ENCODE data around the gene PLCH2. TPM values are rescaled to one million over a fixed set of nuclear protein-coding genes. Genes with fewer than 3 reads are reported as not detected.

The PLCH2 gene
- total RNA-seq, 2 donors from 2014 or later: 6.9 to 7.1 TPM

GRCh38 chr1:2532485-2533160 lies 56.5 kb downstream of the PLCH2 start:
- H3K27ac Mint-ChIP-seq: no peak overlapping the region
- no peak for DNase-seq (ENCODE audit: low spot score in 2 of 2)
- H3K36me3 Mint-ChIP-seq: no peaks in the 10 kb centered on the region
- ATAC-seq: no peak
- H3K9me3 Mint-ChIP-seq: no peaks in the 10 kb centered on the region

- H3K27ac Mint-ChIP-seq: no peak overlapping the region
- ATAC-seq (no peak), DNase-seq (ENCODE audit: low spot score in 2 of 2) (no peak)
- H3K9me3 Mint-ChIP-seq: no peaks in the 10 kb centered on the region
- H3K36me3 Mint-ChIP-seq: no peaks in the 10 kb centered on the region
These were observed 57.3 kb downstream of the PLCH2 start for GRCh38 chr1:2533365-2533764.

- H3K9me3 Mint-ChIP-seq: no peaks in the 10 kb centered on the region
- no peak overlapping the region for H3K27ac Mint-ChIP-seq
- no peak for DNase-seq (ENCODE audit: low spot score in 2 of 2)
- no peaks in the 10 kb centered on the region for H3K36me3 Mint-ChIP-seq
- ATAC-seq: no peak
These were observed 58.2 kb downstream of the PLCH2 start for GRCh38 chr1:2534315-2534686.

GRCh38 chr1:2534687-2535441 lies 58.8 kb downstream of the PLCH2 start:
- no peaks in the 10 kb centered on the region for H3K9me3 Mint-ChIP-seq
- DNase-seq (ENCODE audit: low spot score in 2 of 2): no peak
- ATAC-seq: no peak
- H3K27ac Mint-ChIP-seq: no peak overlapping the region
- no peaks in the 10 kb centered on the region for H3K36me3 Mint-ChIP-seq

GRCh38 chr1:2535455-2535854 lies 59.4 kb downstream of the PLCH2 start:
- no peaks in the 10 kb centered on the region for H3K36me3 Mint-ChIP-seq
- H3K9me3 Mint-ChIP-seq: no peaks in the 10 kb centered on the region
- H3K27ac Mint-ChIP-seq: no peak overlapping the region
- no peak for DNase-seq (ENCODE audit: low spot score in 2 of 2)
- no peak for ATAC-seq

GRCh38 chr1:2535981-2536380 lies 59.9 kb downstream of the PLCH2 start:
- H3K36me3 Mint-ChIP-seq: no peaks in the 10 kb centered on the region
- no peak overlapping the region for H3K27ac Mint-ChIP-seq
- no peaks in the 10 kb centered on the region for H3K9me3 Mint-ChIP-seq
- ATAC-seq: no peak
- DNase-seq (ENCODE audit: low spot score in 2 of 2): no peak

GRCh38 chr1:2537784-2538115 lies 61.7 kb downstream of the PLCH2 start:
- DNase-seq (ENCODE audit: low spot score in 2 of 2): no peak
- no peak overlapping the region for H3K27ac Mint-ChIP-seq
- ATAC-seq: no peak
- no peaks in the 10 kb centered on the region for H3K9me3 Mint-ChIP-seq
- H3K36me3 Mint-ChIP-seq: no peaks in the 10 kb centered on the region

GRCh38 chr1:2538376-2538775 lies 62.3 kb downstream of the PLCH2 start:
- ATAC-seq: no peak
- Mint-ChIP-seq H3K9me3 (no peaks in the 10 kb centered on the region), H3K36me3 (no peaks in the 10 kb centered on the region), H3K27ac (no peak overlapping the region)
- no peak for DNase-seq (ENCODE audit: low spot score in 2 of 2)

- ATAC-seq: no peak
- Mint-ChIP-seq H3K9me3 (no peaks in the 10 kb centered on the region), H3K27ac (no peak overlapping the region), H3K36me3 (no peaks in the 10 kb centered on the region)
- DNase-seq (ENCODE audit: low spot score in 2 of 2): no peak
These were observed 62.8 kb downstream of the PLCH2 start for GRCh38 chr1:2538872-2539271.

GRCh38 chr1:2539312-2539907 lies 63.3 kb downstream of the PLCH2 start:
- Mint-ChIP-seq H3K9me3 (no peaks in the 10 kb centered on the region), H3K36me3 (no peaks in the 10 kb centered on the region), H3K27ac (no peak overlapping the region)
- peak in 1 of 2 donors; percentile 70 for DNase-seq (ENCODE audit: low spot score in 2 of 2)
- peak; percentile 28 to 69 for ATAC-seq

- DNase-seq (ENCODE audit: low spot score in 2 of 2): no peak
- no peak for ATAC-seq
- Mint-ChIP-seq H3K27ac (no peak overlapping the region), H3K9me3 (no peaks in the 10 kb centered on the region), H3K36me3 (no peaks in the 10 kb centered on the region)
These were observed 64.9 kb downstream of the PLCH2 start for GRCh38 chr1:2540816-2541492.

- Mint-ChIP-seq H3K36me3 (no peaks in the 10 kb centered on the region), H3K9me3 (no peaks in the 10 kb centered on the region), H3K27ac (no peak overlapping the region)
- DNase-seq (ENCODE audit: low spot score in 2 of 2) (no peak), ATAC-seq (no peak)
These were observed 65.6 kb downstream of the PLCH2 start for GRCh38 chr1:2541619-2542245.

- ATAC-seq: no peak
- no peaks in the 10 kb centered on the region for H3K9me3 Mint-ChIP-seq
- no peak for DNase-seq (ENCODE audit: low spot score in 2 of 2)
- H3K36me3 Mint-ChIP-seq: no peaks in the 10 kb centered on the region
- no peak overlapping the region for H3K27ac Mint-ChIP-seq
These were observed 66.3 kb downstream of the PLCH2 start for GRCh38 chr1:2542246-2542915.

- no peaks in the 10 kb centered on the region for H3K36me3 Mint-ChIP-seq
- ATAC-seq (no peak), DNase-seq (ENCODE audit: low spot score in 2 of 2) (no peak)
- no peak overlapping the region for H3K27ac Mint-ChIP-seq
- no peaks in the 10 kb centered on the region for H3K9me3 Mint-ChIP-seq
These were observed 67.5 kb downstream of the PLCH2 start for GRCh38 chr1:2543543-2544092.

GRCh38 chr1:2544093-2544874 lies 68.2 kb downstream of the PLCH2 start:
- no peaks in the 10 kb centered on the region for H3K9me3 Mint-ChIP-seq
- ATAC-seq (no peak), DNase-seq (ENCODE audit: low spot score in 2 of 2) (no peak)
- no peaks in the 10 kb centered on the region for H3K36me3 Mint-ChIP-seq
- no peak overlapping the region for H3K27ac Mint-ChIP-seq
